ENCODE results near the gene TAP2. TPM values are rescaled to one million over a fixed set of nuclear protein-coding genes. Genes with fewer than 3 reads are reported as not detected.
A peak's percentile ranks its signal among the peaks of the same experiment; 100 is the strongest.

TAP2 gene
- total and polyA plus RNA-seq, 2 of the 13 experiments (the other 11 are each of a cell fraction or from before 2014, with no cell fraction given) = 10.3 to 17.6 TPM

DNA sequence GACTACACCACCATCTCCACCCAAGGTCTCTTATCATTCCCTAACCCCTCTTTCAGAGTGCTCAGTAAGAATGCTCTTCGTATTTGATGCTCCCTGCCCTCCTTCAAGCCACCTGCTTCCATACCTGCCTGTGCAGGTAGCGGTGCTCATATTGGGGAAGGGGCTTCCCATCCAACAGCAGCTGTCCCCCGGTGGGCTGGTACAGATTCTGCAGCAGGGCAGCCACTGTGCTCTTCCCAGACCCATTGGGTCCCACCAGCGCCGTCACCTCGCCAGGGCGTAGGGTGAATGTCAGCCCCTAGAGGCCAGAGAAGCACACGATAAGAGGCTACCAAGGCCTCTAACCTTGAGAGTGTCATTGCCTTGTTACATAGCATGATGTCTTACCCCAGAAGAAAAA is 9.3 kb upstream of the TAP2 start:
- Histone ChIP-seq H3K4me3 (replicated peaks in 1 of 3; ENCODE audit: insufficient read depth in 1 of 3, low read depth in 2 of 3, low read length in 3 of 3) (no peak overlapping the region), H3K27me3 (ENCODE audit: control insufficient read depth in 1 of 2, insufficient read depth in 2 of 2, low read length in 2 of 2) (no peaks in the 10 kb centered on the region; a peak in 1 of 5 replicates), H3K36me3 (replicated peaks in 1 of 2; ENCODE audit: control insufficient read depth in 1 of 2, insufficient read depth in 2 of 2, low read length in 2 of 2) (peaks cover 1 to 6% of the 10 kb centered on the region in 2 experiments; a peak in 2 of 5 replicates), H4K20me1 (ENCODE audit: insufficient read depth, low read length) (no peaks in the 10 kb centered on the region), H3K9me3 (ENCODE audit: low read length) (no peaks in the 10 kb centered on the region), H3K79me2 (ENCODE audit: insufficient read depth, low read length) (no peaks in the 10 kb centered on the region), H3K27ac (ENCODE audit: extremely low read length, insufficient read depth, low read length) (no peak overlapping the region), H3K9ac (ENCODE audit: insufficient read depth, low read depth, low read length) (no peak overlapping the region), H3K4me2 (ENCODE audit: low read depth, low read length) (no peak overlapping the region), H2AFZ (ENCODE audit: low read length) (no peak overlapping the region), H3K4me1 (ENCODE audit: insufficient read depth, low read length) (peaks cover 21% of the 10 kb centered on the region)
- no peak for ATAC-seq
- DNase-seq (ENCODE audit: low spot score) = no peak
- intact Hi-C loops (cut with micrococcal nuclease; ENCODE audit: unreplicated experiment) (no loop called here), in situ Hi-C loops (cut with HindIII; ENCODE audit: extremely low pct_ligation_motif_present, low pct_unique_long_range_greater_than_20kb) (no loop called here)
- TF ChIP-seq THAP11 (CRISPR knock-in tag; IDR thresholded peaks at IDR 0.05) = no peak
- no peak for TF ChIP-seq SIN3B (IDR thresholded peaks at IDR 0.05; ENCODE audit: low read length)
- TF ChIP-seq, protein P1, sequence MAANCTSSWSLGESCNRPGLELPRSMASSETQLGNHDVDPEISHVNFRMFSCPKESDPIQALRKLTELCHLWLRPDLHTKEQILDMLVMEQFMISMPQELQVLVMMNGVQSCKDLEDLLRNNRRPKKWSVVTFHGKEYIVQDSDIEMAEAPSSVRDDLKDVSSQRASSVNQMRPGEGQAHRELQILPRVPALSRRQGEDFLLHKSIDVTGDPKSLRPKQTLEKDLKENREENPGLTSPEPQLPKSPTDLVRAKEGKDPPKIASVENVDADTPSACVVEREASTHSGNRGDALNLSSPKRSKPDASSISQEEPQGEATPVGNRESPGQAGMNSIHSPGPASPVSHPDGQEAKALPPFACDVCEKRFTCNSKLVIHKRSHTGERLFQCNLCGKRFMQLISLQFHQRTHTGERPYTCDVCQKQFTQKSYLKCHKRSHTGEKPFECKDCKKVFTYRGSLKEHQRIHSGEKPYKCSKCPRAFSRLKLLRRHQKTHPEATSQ (CRISPR knock-in tag; IDR thresholded peaks at IDR 0.05; ENCODE audit: borderline replicate concordance) = no peak
- TF ChIP-seq RFX5 (IDR thresholded peaks at IDR 0.05; ENCODE audit: low read depth, low read length) = 0 out of 2 replicates have a peak, but pooled peaks have one; percentile 13
- TF ChIP-seq STAT5B (CRISPR knock-in tag; IDR thresholded peaks at IDR 0.05) = no peak
- no peak for TF ChIP-seq ATM (IDR thresholded peaks at IDR 0.05; ENCODE audit: borderline replicate concordance)
- TF ChIP-seq, protein P2, sequence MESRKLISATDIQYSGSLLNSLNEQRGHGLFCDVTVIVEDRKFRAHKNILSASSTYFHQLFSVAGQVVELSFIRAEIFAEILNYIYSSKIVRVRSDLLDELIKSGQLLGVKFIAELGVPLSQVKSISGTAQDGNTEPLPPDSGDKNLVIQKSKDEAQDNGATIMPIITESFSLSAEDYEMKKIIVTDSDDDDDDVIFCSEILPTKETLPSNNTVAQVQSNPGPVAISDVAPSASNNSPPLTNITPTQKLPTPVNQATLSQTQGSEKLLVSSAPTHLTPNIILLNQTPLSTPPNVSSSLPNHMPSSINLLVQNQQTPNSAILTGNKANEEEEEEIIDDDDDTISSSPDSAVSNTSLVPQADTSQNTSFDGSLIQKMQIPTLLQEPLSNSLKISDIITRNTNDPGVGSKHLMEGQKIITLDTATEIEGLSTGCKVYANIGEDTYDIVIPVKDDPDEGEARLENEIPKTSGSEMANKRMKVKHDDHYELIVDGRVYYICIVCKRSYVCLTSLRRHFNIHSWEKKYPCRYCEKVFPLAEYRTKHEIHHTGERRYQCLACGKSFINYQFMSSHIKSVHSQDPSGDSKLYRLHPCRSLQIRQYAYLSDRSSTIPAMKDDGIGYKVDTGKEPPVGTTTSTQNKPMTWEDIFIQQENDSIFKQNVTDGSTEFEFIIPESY (CRISPR knock-in tag; IDR thresholded peaks at IDR 0.05) = peak; percentile 21; the same call in 1 of the 2 replicates
- TF ChIP-seq, protein P3, sequence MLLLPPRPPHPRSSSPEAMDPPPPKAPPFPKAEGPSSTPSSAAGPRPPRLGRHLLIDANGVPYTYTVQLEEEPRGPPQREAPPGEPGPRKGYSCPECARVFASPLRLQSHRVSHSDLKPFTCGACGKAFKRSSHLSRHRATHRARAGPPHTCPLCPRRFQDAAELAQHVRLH (CRISPR knock-in tag; IDR thresholded peaks at IDR 0.05; ENCODE audit: borderline replicate concordance, low read depth) = no peak
- TF ChIP-seq TEAD2 (CRISPR knock-in tag; IDR thresholded peaks at IDR 0.05) = no peak
- WGBS (ENCODE audit: low lambda C conversion rate) = 91% methylated on average over 8 of the region's 8 CpGs
- ChIA-PET CTCF (ENCODE audit: low intra/inter-chr PET ratio, low total read pairs) (no interaction called here), POLR2A (no interaction called here)
- FAIRE-seq = no peak
- no TSS peak for BruUV-seq (replicated peaks)
